ENCODE measurements around the gene IGLL1.

The IGLL1 gene

GRCh38 chr22:23526596-23527316, 53.3 kb downstream of the IGLL1 start:
- no peak for DNase-seq (ENCODE audit: low read depth)
- TF ChIP-seq, protein P1, sequence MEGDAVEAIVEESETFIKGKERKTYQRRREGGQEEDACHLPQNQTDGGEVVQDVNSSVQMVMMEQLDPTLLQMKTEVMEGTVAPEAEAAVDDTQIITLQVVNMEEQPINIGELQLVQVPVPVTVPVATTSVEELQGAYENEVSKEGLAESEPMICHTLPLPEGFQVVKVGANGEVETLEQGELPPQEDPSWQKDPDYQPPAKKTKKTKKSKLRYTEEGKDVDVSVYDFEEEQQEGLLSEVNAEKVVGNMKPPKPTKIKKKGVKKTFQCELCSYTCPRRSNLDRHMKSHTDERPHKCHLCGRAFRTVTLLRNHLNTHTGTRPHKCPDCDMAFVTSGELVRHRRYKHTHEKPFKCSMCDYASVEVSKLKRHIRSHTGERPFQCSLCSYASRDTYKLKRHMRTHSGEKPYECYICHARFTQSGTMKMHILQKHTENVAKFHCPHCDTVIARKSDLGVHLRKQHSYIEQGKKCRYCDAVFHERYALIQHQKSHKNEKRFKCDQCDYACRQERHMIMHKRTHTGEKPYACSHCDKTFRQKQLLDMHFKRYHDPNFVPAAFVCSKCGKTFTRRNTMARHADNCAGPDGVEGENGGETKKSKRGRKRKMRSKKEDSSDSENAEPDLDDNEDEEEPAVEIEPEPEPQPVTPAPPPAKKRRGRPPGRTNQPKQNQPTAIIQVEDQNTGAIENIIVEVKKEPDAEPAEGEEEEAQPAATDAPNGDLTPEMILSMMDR (IDR thresholded peaks at IDR 0.05; ENCODE audit: insufficient read depth, low read depth, low read length, missing control alignments): no peak

GRCh38 chr22:23525510-23525909, 54.6 kb downstream of the IGLL1 start:
- H3K4me3 ChIP-seq (ENCODE audit: low read length): no peak overlapping the region
- TF ChIP-seq, protein P1 (IDR thresholded peaks at IDR 0.05; ENCODE audit: insufficient read depth, low read depth, low read length, missing control alignments): no peak
- DNase-seq (ENCODE audit: low read depth): no peak

More at GRCh38 chr22:23526596-23527316, 53.3 kb downstream of the IGLL1 start:
- H3K4me3 ChIP-seq (ENCODE audit: low read length): no peak overlapping the region

DNA sequence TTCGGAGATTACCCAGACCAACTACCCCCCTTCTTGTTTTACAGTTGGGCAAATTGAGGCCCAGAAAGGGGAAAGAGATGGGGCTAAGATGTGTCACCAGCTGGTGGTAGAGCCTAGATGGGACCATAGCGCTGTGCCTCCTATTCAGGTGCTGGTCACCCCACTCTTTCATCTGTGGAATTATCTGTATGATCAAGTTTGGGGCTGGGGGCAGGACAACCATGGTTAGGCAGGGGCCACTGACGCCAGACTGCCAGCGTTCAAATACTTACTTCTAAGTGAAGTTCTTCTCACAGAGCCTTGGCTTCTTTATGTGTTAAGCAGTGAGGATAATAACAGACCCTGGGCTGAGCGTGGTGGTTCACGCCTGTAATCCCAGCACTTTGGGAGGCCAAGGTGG, 55.9 kb downstream of the IGLL1 start:
- TF ChIP-seq, protein P1 (IDR thresholded peaks at IDR 0.05; ENCODE audit: insufficient read depth, low read depth, low read length, missing control alignments): no peak
- DNase-seq (ENCODE audit: low read depth): no peak

GRCh38 chr22:23523713-23524112, 56.4 kb downstream of the IGLL1 start:
- DNase-seq (ENCODE audit: low read depth): no peak
- TF ChIP-seq, protein P1 (IDR thresholded peaks at IDR 0.05; ENCODE audit: insufficient read depth, low read depth, low read length, missing control alignments): no peak
- H3K4me3 ChIP-seq (ENCODE audit: low read length): no peak overlapping the region

More for the DNA sequence above, 55.9 kb downstream of the IGLL1 start:
- H3K4me3 ChIP-seq (ENCODE audit: low read length): no peak overlapping the region
